GM19099 (cell line): ENCODE measurements around the gene CFAP73.

Source experiments
- POLR2A ChIP-seq: IDR thresholded peaks from 3 replicates; pipeline ENCODE4 v1.6.1; 2011; ENCODE audit warnings: low read depth; ENCODE audit not compliant: insufficient read length; ENCODE audit errors: extremely low read depth

CFAP73 gene

DNA sequence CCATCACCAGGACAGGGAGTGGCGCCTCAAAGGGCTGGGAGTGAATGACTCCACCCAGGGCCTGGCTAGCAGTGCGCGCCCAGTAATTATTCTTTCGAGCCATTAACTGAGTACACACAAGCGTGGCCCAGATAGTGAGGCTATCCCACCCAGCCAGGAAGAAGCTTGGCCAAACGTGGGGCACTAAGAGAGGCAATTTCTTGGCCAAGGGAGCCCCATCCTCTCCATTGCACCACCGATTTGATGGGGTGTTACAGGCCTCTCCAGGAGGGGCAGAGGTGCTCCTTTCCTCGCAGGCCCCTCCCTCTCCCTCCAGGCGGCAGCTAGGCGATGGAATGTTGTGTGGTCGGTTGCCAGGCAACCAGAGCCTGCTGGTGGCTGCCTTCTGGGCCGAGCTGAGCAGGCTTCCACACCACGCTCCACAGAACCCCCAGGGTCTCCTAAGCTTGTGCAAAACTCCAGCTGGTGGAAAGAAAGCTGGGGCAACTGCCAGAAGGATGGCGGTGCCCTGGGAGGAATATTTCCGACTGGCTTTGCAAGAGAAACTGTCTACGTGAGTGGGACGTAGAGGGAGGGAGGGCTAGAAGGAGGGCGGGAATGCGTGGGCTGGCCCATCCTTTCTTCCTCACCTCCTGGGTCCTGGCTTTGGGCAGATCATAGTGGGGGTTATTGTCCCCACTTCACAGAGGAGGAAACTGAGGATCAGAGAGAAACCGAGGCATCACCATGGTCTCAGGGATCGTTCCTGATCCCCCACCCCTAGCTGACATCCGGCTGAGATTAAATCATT, at the start of gene CFAP73:
Gene CFAP73 (plus strand): TSS at position 364 of the 790 bp plus-strand sequence. CDS start 134 bp downstream, at position 498.
- TF ChIP-seq POLR2A, result no peak

DNA sequence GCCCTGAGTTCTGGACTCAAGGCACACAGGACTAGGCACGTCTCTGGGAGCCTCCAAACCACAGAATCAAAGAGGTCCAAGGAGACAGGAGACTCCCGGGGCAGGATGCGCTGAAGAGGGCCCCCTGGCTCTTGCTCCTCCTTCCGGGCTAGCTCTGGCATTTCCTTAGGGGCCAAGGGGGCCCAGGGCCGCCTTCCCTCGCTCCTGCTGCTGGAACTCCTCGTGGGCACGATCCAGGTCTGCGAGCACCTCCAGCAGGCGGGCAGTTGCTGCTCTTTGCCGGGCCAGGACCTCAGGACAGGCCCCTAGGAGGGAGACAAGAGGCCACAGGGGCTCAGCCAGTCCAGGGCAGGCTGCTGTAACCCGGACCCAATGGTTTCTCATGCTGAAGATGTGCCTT, 49.8 kb upstream of the CFAP73 start:
- no peak for TF ChIP-seq POLR2A

DNA sequence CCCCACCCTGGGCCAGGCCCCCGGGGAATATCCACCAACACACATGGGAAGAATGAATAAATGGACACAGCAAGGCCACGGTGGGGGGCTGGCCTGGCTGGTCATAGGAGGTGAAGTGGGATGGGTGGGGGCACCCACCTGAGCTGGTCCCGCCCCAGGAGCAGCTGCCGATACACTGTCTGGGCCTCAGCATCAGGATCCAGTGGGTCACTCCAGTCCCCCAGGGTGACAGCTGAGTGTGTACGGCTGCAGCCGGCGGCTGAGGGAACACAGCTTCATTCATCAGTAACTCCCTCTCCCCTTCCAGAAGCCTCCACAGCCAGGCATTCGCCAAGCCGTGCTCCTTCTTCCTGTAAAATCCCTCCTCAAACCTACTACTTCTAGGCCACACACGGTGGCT, 47.8 kb upstream of the CFAP73 start:
- no peak for TF ChIP-seq POLR2A

DNA sequence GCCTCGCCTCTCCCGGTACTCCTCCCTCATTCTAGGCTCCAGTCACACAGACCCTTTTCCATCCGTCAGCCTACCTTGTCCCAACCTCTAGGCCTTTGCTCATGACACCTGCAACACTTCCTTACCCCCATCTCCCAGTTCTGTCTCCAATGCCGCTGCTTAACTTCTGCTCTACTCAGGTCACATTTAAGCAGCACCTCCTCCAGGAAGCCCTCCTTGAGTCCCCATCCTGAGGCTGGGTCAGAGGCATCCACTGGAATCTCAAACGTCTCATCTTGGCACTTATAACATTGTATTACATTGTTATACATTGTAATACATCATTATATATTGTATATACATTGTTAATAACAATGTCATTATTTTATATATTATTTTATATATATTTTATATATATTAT, 46.7 kb upstream of the CFAP73 start:
- no peak for TF ChIP-seq POLR2A

DNA sequence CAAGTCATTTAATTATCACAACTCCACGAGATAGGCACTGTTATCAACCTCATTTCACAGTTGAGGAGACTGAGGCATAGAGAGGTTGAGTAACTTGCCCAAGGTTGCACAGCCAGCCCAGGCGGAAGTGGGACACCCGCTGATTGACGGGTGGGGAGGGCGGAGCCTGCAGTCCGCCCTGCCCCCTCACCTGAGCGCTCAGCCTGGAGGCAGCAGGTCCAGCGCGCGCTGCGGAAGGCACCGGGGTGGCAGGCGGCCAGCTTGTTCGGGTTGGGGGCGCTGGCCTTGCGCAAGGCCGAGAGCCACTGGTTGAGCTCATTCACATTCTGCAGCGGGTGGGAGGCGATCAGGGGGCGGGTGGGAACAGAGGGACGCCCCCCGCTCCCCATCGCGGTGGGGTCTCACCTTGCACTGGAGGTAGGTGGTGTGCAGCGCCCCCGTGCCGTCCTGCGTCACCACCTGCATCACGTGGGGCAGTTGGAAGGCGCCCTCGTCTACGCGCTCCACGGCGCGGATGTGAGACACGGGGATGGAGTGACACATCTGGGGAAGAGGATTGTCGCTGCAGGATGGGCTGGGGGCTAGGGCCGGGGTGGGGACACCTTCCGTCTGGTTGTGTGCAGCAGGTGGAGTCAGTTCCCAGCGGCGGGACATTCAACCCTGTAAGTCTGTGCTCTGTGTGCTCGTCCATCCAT, 45.6 kb upstream of the CFAP73 start:
- TF ChIP-seq POLR2A, result no peak

DNA sequence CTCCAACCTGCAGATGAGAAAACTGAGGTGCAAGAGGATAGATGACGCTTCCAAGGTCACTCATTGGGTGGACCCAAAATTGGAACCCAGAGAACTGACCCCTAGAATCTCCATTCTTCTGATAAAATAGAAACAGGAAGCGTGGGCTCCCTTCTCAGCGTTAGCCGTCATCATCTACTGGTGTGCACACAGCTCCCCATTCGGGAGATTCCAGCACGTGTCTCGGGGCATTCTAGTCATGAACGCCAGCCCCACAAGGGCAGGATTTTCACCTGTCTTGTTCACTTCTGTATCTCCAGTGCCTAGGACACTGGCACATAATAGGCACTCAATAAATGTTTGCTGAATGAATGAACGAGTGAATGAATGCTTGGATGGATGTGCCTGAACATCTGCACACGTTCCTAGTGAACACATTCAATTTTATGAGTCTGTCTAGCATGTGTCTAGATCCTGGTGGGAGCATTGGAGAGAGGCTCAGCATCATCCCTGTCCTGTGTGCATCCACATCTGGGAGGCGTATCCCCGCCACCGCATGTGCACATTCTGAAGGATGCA, 44.5 kb upstream of the CFAP73 start:
- TF ChIP-seq POLR2A, result no peak

DNA sequence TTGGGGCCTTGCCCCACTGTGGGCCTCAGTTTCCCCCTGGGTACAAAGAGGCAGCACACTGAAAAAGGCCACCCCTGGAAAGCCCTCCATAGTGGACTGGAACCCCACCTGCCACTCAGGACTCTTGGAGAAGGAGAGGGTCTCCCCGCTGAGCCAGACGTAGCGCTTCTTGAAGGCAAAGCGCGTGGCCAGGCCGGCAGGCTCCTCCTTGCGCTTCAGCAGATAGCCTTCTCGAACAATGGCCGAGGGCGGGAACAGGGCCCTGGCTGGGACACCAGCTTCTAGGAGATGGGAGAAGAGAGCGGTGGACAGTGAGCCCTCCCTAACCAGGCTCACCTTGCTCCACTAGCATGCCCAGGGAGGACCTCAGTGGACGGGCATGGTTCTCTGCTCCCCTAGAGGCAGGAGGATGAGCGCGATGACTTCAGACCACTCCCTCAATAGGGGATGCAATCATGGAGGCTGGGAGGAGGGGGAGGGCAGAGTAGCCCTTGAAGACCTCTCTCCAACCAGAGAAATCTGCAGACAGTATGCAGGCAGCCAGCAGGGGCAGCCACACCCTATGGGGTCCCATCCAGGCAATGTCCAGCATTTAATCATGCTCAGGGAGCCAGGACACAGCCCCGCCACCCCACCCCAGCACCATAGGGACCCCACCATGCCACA, 43.8 kb upstream of the CFAP73 start:
- no peak for TF ChIP-seq POLR2A

DNA sequence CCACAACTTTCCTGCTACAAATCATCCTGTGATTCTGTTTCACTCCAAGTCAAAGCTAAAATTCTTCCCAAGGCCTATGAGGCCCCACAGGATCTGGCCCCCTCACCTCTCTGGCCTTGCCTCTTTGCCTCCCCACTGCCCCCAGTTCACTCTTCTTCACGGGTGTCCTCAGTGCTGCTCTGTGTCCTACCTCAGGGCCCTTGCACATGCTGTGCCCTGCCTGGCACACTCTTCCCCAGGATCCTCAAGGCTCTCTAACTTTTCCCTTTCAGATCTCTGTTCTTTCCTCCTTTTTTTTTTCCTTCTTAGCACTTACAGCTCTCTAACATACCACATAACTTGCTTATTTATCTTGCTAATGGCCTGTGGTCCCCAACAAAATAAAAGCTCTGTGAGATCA, 43.2 kb upstream of the CFAP73 start:
- TF ChIP-seq POLR2A, result no peak

DNA sequence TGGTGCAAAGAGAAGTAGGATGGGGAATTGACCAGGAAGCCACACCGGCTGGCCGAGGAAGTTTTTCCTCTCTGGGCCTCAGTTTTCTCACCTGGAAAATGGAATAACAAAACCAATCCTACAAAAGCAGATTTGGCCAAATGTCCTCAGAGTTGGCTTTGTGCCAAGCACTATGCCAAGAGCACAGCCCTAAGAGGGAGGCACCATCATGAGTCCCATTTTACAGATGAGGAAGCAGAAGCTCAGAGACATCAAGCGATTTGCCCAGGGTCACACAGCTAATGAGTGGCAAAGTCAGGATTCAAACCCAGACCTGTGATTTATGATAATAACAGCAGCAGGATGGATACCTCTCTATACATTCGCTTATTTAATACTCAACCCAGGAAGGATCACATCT, 41.2 kb upstream of the CFAP73 start:
- no peak for TF ChIP-seq POLR2A

DNA sequence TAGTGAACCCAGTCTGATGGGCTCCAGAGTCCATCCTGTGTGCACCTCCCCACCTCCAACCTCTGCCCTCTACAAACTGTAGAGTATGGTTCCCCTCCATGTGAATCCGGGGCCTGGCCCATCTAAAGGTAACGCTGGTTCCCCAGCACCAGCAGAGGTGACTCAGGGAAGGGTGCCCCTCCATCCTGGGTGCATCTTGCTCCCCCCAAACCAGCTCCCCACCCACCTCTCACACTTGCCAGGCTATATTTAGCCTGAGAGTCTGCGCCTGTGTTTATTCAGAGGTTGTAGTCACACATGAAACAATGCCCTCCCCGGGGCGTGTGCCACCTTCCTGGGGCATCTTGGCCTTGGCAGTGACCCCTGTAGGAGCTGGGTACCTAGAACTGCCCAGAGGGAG, 40.2 kb upstream of the CFAP73 start:
- no peak for TF ChIP-seq POLR2A

DNA sequence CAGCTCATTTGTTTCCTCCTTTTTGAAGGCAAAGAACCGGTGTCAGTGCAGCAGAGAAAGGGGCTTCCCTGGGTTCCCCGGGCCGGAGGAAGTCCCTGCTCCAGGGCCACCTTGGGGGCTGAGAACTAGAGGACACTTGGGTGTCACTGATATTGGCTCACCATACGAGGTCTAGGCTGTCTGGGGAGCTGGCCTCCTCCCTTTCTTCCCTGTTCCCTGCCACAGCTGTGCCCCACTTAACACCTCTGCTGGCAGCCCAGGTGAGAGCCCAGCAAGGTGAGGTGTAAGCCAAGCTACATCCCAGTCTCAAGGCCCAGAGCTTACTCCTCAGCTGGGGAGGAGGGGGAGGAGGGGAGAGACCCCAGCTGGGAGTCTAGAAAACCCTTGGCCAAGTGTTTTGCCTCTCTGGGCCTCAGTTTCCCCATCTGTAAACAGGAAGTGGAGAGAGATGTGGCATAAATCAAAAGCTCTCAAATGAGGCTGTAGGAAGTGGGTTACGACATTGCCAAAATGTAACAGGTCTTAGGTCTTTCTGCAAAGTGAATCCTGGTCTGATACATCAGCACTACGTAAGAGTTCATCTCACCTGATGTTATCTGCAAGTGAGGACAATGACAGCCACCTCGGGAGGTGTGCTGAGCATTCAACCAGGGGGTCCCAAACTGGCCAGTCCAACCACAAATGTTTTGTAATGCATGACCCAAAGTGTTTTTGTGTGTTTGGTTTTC, 39.5 kb upstream of the CFAP73 start:
- no peak for TF ChIP-seq POLR2A

DNA sequence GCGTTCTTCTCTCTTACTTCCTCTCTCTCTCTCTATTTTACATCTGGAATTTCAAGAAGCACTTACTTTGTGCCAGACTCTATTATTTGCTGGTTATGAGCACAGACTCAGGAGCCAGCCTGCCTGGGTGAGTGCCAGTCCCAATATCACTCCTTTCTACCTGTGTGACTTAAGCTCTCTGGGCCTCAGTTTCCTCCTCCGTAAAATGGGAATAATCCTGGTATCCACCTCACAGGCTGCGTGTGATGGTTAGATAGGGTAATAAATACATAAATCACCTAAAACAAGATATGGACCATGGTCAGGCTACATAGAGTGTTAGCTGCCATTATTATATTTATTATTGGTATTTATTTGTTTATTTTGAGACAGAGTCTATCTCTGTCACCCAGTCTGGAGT, 38.3 kb upstream of the CFAP73 start:
- TF ChIP-seq POLR2A, result no peak

DNA sequence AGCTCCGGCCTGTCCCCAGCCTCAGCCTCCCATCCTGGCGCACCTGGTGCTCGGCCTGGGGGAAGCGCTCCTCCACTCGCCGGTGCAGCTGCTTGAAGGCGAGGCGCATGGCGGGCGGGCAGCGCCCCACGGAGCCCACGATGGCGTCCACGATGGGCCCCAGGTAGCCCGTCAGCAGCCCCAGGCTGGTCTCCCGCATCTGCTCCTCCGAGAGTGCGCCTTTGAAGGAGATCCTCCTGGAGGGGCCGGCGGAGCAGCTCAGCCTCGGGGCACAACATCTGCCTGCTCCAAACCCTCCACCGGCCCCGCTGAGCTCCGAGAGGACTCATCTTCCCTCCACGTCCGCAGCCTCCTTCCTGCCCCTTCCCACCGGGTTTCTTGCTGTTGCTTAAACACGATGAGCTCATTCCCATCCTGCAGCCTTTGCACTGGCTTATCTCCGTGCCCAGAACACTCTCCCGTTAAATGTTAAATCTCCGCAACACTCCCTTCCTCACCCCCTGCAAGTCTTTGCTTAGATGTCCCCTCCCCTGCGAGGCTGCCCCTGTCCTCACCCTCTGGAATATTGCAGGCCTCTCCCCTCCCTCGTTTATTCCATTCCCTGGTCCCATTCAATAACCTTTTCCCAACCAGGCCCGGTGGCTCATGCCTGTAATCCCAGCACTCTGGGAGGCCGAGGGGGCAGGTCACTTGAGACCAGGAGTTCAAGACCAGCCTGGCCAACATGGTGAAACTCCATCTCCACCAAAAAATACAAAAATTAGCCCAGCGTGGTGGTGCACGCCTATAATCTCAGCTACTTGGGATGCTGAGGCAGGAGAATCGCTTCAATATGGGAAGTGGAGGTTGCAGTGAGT, 37.3 kb upstream of the CFAP73 start:
- TF ChIP-seq POLR2A, result no peak

DNA sequence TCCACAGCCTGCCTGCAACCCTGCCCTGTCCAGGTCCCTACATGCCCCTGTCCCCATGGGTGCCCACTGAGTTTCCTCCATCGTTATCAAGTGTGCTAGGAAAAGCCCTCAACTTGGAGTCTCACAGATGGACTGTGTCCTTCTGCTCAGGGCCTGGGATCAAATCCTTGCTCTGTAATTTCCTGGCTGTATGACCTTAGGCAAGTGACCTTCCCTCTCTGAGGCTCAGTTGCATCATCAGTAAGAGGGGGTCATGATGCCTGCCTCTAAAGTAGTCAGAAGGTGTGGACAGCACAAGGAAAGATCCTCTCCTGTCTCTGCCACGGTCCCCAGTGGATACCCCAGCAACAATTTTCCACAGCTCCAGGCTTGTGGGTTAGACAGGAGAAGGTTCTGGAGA, 36.1 kb upstream of the CFAP73 start:
- TF ChIP-seq POLR2A, result no peak
